Stromal cell of bone marrow (primary cell): Measurements from ENCODE around the gene SLC5A10.
A peak's percentile ranks its signal among the peaks of the same experiment; 100 is the strongest.
"Not testable (repeated sequence)": the region's sequence is repeated elsewhere in the genome, so short reads cannot be mapped to it uniquely, and the experiment has no call there.

ENCODE experiments used
- DNase-seq: peaks from one replicate; pipeline ENCODE4 v3.0.0-alpha.2; 2012; ENCODE audit warnings: low read depth

Gene SLC5A10

DNA sequence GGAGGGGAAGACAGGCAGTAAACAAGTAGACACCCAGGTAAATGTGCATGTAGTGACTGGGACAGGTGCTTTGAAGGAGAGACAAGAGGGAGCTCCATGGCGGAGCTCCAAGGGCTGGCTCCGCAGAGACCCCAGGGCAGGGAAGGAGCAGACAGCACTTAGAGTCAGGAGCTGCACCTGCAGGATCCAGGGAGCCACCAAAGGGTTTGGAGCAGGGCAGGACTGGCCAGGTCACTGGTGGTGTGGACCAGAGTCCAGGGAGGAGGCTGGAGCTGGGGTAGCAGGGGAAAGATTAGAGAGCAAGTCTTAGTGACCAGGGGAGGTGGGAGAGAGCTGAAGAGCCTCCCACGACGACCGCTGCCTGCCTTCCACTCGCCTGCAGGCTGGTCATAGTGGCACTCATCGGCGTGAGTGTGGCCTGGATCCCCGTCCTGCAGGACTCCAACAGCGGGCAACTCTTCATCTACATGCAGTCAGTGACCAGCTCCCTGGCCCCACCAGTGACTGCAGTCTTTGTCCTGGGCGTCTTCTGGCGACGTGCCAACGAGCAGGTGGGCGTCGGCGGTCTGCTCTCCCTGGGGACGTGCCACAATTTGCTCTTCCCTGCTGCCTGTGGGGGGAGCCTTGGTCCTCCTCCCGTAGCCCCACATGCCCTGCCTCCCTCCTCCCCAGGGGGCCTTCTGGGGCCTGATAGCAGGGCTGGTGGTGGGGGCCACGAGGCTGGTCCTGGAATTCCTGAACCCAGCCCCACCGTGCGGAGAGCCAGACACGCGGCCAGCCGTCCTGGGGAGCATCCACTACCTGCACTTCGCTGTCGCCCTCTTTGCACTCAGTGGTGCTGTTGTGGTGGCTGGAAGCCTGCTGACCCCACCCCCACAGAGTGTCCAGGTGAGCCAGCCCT lies 67.3 kb downstream of the SLC5A10 start:
- DNase-seq: no peak

DNA sequence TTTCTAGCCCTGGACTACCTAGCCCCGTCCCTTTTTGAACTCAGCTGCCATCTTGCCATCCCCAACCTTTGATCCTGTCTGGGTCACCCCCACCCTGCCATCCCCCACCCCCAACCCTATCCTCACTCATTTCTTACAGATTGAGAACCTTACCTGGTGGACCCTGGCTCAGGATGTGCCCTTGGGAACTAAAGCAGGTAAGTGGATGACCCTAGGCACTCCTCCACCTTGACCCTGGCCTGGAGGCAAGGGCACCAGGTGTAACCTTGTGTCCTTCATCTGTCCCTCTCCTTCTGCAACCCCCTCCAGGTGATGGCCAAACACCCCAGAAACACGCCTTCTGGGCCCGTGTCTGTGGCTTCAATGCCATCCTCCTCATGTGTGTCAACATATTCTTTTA lies 68.1 kb downstream of the SLC5A10 start:
- DNase-seq: no peak

DNA sequence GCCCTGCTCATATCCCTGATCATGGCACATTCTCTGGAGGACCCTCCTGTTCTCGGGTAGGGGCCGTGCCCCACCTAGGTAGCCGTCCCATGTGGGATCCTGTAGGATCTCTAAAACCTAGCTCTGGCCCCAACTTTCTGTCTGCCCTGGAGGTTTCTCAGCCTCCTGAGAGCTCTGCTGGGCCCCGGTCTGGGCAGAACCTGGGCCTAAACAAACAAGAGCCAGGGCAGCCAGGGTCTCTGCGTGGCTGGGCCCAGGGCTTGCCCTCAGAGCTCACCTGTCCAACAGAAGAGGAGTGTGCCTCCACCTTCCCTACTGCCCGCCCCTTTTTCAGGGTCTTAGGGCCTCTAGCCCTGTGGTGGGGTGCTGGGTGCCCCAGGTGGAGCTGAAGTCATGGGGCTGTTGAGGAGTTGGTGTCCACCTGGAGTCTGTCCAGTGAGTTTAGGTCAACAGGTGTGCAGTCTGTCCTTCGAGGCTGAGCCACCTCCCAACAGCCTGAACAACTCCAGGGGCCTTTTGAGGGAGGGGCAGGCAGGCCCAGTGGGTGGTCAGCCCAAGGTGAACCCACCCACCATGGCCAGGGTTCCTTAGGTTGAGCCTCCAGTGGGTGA lies 69.2 kb downstream of the SLC5A10 start:
- DNase-seq: not testable (repeated sequence)

DNA sequence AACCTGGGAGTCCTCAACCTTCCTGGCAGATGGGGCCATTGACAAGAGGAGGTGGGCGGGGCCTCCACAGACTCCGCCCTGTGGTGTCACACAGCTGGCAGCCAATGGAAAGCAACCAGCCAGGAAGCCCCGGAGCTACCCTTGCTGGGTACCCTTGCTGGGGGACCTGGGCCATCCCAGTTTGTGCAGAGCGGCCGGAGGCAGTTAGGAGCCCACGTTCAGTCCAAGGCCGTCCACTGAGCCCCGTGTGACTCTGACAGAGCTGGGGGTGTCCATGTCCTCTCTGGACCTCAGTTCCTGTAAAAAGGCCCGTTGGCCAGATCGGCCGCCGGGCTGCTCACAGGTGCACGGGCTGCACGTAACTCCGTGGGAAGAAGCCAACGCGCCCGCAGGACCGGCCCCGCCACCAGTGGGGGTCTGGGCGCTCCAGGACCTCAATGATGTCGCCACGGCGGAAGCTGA lies 69.7 kb downstream of the SLC5A10 start:
- DNase-seq: no peak

DNA sequence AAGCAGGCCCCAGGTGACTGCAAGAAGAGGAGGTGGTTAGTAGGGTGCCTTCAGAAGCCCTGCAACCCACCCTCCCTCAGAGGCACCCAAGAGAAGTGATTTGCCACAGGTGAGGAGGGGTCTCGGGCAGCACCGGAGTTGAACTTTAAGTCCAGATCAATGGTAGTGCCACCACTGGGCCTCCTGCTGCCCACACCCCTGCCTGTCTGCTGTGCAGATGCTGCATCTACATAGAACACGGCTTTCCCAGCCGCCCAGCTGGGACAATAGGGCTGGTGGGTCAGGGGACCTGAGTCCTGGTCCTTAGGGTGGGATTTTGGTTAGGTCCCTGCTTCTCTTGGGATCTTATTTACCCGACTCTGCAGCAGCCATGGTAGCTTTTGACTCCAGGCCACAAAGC lies 70.2 kb downstream of the SLC5A10 start:
- no peak for DNase-seq

DNA sequence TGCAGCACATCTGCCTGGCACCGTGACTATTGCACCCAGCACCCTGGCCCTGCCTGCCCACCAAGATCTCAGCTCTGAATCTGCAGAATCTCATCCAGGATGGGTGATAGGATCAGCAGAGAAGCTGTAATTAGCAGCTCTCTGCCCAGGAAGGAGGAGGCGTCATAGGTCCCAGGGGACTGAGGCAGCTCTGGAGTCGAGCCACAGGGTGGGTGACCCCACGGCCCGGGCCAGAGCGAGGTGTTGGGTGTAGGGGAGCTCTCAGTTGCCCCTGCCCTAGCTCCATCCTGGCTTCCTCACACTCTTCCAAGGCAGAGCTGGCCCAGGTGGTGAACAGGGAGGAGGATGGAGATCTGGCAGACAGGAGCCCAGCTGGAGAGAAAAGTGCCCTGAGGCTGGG lies 70.8 kb downstream of the SLC5A10 start:
- DNase-seq: no peak

DNA sequence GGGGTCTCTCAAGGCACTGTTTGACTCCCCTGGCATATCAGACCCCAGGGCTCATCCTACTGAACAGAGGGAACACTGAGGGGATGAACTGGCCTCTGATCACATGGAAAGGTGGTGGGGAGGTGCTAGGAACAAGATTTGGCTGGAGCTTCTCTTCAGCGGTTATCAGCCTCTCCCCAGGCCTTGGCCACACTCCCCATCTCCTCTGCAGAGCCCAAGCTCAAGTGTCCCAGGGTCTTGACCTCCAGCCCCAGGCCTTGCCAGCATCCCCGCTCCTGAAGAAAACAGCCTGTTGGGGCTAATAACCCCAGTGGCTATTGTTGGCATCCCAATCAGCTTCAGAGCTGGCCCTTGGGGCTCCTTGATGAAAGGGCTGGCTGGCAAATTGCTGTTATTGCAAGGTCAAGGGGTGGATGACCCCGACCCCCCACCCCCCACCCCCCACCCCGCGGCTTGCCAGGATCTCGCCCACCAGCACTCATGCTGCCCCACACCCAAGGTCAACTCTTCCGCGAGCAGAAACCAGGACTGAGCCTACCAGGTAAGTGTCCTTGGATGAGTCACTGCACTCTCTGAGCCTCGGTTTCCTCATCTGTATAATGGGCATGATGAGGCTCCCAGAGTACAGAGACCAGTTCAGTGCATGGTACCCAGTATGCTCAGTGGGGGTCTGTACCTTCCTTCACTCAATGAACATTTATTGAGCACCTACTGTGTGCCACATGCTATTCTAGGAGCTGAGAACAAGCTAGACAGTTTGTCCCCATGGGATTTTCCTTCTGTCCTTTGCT lies 71.4 kb downstream of the SLC5A10 start:
- no peak for DNase-seq

DNA sequence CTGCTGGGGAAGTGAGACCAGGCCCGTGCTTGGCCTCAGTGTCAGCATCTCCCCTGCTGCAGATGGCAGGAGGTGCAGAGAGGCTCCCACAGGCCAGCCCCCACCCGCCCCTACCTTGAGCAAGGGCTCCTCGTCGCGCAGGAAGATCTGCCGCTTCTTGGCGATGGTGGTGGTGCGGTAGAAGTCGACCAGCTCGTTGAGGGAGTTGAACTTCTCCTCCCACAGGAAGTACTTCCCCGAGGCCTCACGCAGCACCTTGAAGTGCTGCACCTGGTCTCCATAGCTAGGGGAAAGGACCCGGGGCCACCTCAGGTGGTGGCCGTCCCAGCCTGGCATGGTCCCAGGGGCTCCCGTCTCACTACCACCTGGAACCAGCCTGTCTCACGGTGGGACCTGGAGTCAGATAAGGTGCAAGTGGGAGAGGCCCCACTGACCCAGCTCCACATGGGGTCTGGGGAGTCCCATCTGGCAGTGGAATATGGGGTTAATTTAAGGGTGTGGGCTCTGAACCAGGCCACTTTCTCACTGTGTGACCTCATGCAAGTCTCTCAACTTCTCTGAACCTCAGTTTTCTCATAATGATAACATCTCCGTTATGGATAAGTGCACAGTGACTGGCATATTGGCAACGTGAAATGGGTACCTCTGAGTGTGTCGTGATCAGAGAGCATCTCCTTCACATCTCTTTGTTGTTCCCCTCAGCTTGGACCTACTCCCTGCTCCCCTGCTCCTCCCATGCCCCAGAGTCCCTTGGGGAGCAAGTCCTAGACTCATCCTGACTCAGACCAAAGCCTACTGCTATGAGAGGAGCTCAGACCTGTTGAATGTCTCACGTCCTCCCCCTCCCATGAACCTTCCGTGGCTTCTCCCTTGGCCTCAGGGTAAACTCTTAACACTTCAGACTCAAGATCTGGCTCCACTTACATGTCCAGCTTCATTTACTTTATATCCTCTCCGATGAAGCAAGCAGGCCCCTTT lies 72.4 kb downstream of the SLC5A10 start:
- peak; percentile 43 for DNase-seq

DNA sequence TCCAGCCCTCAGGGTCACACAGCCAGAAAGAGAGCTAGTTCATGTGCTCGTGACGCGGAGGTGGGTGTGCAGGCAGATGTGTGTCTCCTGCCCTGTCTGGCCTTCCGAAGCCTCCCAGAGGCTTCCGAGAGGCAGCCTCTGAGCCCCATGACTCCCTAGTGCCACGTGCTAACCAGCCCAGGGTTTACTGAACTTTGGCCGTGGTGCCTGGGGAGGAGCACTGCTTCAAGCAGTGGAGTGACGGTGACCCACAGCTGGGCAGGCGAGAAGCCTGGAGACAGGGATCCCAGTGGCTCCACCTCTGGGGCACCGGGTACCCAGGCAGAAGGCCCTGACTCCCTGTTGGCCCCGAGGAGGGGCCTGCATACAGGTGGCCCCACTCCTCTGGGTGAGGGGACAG lies 76.7 kb downstream of the SLC5A10 start:
- DNase-seq: not testable (repeated sequence)

DNA sequence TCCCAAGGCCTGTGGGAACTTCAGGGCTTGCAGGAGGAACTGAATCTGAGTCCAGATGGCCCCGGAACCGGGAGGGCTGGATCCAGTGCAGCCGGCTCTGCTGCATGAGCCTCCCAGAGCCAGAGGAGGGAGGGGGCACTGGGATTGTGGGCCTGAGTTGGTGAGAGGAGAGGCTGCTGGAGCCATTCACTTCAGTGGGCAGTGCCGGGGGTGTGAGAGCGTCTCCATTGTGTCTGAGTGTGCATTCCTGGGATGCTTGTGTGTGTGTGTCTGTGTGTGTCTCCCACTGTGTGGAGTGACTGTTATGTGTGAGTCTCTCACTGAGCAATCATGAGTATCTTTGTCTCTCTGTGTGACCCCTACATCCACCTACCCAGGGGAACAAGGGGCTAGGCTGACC lies 77.8 kb downstream of the SLC5A10 start:
- not testable (repeated sequence) for DNase-seq

DNA sequence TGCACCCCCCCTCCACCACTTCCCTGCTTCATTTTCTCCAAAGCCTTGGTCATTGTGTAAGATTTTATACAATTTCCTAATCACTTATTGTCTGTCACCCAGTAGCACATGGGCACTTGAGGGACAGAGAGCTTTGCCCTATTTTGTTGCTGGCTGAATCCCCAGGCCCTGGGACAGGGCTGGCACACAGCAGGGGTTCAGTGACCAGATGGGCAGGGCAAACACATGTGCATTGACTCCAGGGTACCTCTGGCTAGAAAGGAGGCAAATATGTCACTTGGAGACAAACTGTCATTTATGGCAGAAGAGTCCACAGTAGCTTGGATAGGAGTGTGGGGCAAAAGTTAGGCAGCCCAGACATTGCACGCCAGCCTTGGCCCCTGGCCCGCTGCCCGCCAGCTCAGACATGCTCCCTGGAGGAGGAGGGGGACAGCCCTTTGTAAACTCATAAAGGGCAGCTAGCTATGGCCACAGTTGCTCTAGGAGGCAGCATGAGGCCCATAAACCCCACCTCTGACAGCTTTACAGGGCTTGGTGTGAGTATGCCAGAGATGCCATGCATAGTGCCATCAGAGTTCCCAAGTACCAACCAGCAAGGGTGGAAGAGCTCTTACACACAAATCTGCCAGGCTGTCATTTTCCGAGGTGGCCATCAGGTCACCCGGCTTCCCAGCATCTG lies 78.9 kb downstream of the SLC5A10 start:
- not testable (repeated sequence) for DNase-seq

DNA sequence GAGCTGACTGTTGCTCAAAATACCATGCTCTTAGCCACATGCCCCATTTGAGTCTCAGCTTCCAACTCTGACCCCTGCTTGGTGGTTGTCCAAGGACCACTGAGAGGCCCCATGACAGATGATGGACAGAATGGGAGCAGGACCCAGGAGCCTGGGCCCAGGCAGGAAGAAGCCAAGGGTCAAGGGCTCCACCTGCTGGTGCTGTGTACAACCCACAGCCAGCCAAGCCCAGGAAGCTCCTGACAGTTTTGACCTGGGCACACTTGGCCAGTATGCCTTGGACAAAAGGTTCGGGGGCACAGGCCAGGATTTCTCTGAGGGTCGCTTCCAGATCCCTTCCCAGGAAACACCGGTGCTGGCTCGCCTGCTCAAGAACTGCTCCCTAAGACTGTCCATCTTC lies 79.8 kb downstream of the SLC5A10 start:
- not testable (repeated sequence) for DNase-seq

DNA sequence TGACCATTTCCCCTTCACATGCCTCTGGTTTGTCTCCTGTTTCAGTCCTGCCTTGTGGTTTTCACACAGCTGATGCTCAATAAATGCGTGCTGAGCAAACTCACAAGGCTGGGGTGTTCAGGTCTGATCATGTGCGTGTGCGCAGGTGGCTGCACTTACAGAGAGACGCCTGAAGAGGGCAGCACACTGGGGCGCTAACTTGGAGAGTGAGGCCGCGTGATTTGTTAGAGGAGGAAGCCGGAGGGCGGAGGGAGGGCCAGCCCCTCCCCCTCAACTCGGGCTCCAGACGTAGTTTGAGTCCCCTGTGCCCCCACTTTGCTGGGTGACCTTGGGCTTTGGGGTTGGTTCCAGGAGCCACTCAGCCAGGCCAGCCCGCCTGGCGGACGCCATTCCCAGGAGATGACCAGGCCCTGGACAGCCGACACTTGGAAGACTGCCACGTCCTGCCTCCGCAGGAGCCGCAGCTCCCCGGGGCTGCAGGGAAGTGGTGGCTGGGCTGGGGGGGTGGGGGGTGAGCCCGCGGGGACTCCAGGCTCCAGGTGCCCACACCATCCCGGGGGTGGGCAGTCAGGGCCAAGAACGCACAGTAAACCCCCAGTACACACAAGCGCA lies 80.5 kb downstream of the SLC5A10 start:
- not testable (repeated sequence) for DNase-seq

DNA sequence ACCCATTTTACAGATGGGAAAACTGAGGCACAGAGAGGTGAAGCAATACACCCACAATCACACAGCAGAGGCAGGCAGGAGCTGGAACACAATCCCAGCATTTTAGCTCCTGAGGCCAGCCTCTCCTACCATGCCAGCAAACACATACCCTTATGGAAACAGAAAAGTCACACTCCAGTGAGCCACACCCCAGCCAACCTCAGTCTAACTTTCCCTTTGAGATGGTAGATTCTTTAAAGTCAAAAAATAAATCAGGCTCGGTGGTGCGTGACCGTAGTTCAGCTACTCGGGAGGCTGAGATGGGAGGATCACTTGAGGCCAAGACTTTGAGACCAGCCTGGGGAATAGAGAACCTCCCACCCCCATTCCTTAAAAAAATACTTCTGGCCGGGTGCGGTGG lies 84.2 kb downstream of the SLC5A10 start:
- not testable (repeated sequence) for DNase-seq

DNA sequence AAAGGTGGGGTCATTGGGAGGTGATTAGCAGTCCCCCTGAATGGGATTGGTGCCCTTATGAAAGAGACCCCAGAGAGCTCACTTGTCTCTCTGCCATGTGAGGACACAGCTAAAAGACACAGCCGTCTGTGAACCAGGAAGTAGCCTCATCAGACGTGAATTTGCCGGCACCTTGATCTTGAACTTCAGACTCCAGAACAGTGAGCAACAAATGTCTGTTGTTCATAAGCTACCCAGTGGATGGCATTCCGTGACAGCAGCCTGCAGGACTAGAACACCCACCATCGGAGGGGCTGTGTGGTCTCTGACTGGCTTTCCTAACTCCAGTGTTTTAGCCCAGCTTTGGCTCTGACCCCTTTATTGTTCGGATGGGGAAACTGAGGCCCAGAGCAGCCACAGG lies 85.6 kb downstream of the SLC5A10 start:
- not testable (repeated sequence) for DNase-seq

DNA sequence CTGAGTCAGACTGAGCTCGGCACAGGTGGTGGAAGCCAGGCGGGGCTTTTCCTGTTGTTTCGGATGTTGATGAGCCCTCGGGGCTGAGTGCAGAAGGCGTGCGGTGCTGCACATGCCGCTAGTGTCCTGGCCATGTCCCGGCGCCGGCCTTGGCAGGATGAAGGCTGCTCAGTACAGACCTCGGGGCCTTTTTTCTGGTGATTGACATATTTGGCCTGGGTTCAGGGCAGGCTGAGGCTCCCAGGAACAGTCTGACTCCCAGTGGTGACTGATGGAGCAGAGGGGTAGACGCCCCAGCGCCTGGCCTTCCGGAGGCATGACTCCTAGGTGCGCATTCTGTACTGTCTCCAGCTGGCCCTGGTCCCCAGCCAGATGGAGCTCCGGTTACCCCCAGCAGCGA lies 86.0 kb downstream of the SLC5A10 start:
- DNase-seq: not testable (repeated sequence)

DNA sequence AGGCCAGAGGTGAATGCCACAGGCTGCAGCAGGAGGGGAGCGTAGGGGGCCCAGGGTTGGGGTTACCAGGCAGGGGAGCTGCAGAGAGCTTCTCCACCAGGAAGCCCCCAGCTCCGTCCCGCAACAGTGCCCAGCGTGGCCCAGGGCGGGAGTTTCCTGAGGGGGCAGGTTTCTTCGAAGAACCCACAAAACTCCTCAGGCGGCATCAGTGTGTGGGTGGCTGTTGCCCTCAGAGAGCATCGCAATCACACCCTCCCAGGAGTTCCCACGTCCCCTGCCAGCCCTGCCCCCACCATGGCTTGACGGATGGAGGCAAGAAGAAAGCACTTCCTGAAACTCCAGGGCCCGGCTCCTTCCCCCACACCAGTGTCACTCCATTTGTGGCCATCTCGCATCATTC lies 86.8 kb downstream of the SLC5A10 start:
- DNase-seq: not testable (repeated sequence)

DNA sequence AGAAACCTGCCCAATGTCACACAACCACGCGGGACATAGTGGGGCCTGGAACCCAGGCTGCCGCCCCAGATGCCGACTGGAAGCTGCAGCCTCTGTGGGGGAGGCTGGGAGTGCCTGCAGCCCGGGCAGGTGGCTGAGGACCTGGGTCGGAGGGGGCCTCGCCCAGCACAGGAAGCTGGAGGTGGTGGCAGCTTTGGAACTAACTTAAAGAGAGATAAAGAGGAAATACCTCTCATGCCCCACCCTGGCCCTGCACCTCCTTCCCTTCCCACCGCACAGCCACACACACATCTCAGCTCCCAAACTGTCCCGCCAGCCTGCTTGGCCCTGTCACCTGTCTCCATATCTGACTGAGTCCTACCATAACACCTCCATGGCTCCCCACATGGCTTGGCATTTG lies 88.4 kb downstream of the SLC5A10 start:
- not testable (repeated sequence) for DNase-seq

DNA sequence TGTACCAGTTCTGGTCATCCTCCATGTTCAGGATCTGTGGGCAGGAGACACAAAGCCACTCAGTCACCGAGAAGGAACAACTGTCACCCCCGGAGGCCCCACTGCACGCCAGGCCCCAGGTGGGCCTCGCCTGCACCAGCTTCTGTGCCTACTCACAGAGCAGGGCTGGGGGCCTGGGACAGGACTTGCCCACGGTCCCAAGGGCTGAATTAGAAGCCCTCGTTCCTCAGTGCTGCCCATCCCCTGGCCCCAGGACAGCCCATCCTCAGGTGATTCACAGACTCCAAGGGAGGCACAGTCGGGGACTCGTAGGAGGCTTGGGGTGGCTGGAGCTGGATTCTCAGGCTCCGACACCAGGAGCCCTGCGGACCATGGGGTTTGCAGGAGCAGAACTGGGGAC lies 89.9 kb downstream of the SLC5A10 start:
- DNase-seq: not testable (repeated sequence)

DNA sequence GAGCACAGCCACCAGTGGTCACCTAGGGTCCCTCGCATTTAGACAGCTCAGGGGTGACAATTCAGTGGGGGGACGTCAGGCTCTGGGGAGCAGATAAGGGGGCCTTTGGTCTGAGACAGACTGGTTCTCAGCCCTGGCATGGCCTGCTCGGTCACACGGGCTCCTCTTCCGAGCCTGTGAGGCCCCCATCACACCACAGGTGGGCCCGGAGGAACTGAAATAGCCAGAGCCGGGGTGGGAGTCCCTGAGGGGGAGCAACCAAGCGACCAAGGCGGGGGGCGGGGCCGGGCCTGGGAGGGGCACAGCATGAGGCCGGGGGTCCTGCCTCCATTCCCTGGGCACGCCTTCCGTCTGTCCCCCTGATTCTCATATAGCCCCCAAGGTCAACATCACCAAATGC lies 90.4 kb downstream of the SLC5A10 start:
- not testable (repeated sequence) for DNase-seq
